ENCODE results near the gene FAM3A.

GRCh38 chrX:154511761-154512160 is 4.3 kb downstream of the FAM3A start:
- TF ChIP-seq, protein P1, sequence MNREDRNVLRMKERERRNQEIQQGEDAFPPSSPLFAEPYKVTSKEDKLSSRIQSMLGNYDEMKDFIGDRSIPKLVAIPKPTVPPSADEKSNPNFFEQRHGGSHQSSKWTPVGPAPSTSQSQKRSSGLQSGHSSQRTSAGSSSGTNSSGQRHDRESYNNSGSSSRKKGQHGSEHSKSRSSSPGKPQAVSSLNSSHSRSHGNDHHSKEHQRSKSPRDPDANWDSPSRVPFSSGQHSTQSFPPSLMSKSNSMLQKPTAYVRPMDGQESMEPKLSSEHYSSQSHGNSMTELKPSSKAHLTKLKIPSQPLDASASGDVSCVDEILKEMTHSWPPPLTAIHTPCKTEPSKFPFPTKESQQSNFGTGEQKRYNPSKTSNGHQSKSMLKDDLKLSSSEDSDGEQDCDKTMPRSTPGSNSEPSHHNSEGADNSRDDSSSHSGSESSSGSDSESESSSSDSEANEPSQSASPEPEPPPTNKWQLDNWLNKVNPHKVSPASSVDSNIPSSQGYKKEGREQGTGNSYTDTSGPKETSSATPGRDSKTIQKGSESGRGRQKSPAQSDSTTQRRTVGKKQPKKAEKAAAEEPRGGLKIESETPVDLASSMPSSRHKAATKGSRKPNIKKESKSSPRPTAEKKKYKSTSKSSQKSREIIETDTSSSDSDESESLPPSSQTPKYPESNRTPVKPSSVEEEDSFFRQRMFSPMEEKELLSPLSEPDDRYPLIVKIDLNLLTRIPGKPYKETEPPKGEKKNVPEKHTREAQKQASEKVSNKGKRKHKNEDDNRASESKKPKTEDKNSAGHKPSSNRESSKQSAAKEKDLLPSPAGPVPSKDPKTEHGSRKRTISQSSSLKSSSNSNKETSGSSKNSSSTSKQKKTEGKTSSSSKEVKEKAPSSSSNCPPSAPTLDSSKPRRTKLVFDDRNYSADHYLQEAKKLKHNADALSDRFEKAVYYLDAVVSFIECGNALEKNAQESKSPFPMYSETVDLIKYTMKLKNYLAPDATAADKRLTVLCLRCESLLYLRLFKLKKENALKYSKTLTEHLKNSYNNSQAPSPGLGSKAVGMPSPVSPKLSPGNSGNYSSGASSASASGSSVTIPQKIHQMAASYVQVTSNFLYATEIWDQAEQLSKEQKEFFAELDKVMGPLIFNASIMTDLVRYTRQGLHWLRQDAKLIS (CRISPR knock-in tag; IDR thresholded peaks at IDR 0.05; ENCODE audit: borderline replicate concordance), result no peak
- no peak for TF ChIP-seq CTCF (IDR thresholded peaks at IDR 0.05)
- no peak for TF ChIP-seq NR3C1 (CRISPR knock-in tag; conservative IDR thresholded peaks at IDR 0.05; ENCODE audit: low read depth)
- no peak for TF ChIP-seq TP53 (CRISPR knock-in tag; IDR thresholded peaks at IDR 0.05)
- TF ChIP-seq MLX (CRISPR knock-in tag; IDR thresholded peaks at IDR 0.05), result no peak
- no peak for TF ChIP-seq ATF1 (CRISPR knock-in tag; IDR thresholded peaks at IDR 0.05)
- no peak for TF ChIP-seq E2F4 (CRISPR knock-in tag; IDR thresholded peaks at IDR 0.05; ENCODE audit: borderline replicate concordance, low read depth)
- TF ChIP-seq PRRX2 (CRISPR knock-in tag; IDR thresholded peaks at IDR 0.05), result no peak
- TF ChIP-seq NR2C2 (CRISPR knock-in tag; IDR thresholded peaks at IDR 0.05), result no peak
- TF ChIP-seq MAX (CRISPR knock-in tag; IDR thresholded peaks at IDR 0.05), result no peak
